NT2/D1 (cell line): ENCODE results near the gene SPECC1L.

Experiments used
- SUZ12 ChIP-seq: IDR thresholded peaks from 2 replicates; pipeline ENCODE4 v1.6.1; 2011; ENCODE audit not compliant: insufficient read length, insufficient read depth; ENCODE audit errors: extremely low read depth
- YY1 ChIP-seq: IDR thresholded peaks from 2 replicates; pipeline ENCODE4 v1.6.1; 2011; ENCODE audit not compliant: insufficient read length, insufficient read depth
- ZNF274 ChIP-seq: IDR thresholded peaks from 2 replicates; pipeline ENCODE4 v1.6.1; 2011; ENCODE audit warnings: mild to moderate bottlenecking, low read depth, low read length

DNA sequence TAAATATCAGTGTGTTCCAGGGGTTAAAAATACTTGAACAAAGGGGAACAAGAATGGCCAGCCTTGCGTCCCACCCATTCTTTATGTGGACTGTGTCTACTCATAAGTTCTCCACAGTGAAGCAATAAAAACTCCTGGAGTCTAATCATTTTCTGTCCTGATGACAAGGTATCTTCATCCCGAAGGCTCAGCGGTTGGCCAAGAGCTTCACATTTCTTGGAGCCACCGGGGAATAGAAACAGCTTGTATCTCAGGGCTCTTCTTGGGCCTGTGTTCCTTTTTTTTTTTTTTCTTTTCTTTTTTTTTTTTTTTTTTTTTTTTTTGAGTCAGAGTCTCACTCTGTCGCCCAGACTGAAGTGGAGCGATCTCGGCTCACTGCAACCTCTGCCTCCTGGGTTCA lies 119.9 kb downstream of the SPECC1L start:
- TF ChIP-seq YY1, result no peak
- no peak for TF ChIP-seq ZNF274
- TF ChIP-seq SUZ12, result no peak
